Endodermal cell (in vitro differentiated cells): ENCODE data around the gene PARVB. TPM values are rescaled to one million over a fixed set of nuclear protein-coding genes. Genes with fewer than 3 reads are reported as not detected.

Experiments used
- DNase-seq: peaks from one replicate; pipeline ENCODE4 v3.0.0-alpha.2; 2017
- H3K27ac ChIP-seq: 2 replicates; pipeline ENCODE4 v1.5.1; 2013; ENCODE audit warnings: mild to moderate bottlenecking, low read depth, low read length, moderate library complexity
- H3K27me3 ChIP-seq: 2 replicates; pipeline ENCODE4 v1.6.1; 2013; ENCODE audit warnings: mild to moderate bottlenecking, low read length, moderate library complexity; ENCODE audit not compliant: insufficient read depth, control insufficient read depth, poor library complexity, severe bottlenecking
- H3K36me3 ChIP-seq: 2 replicates; pipeline ENCODE4 v1.7.0; 2013; ENCODE audit warnings: mild to moderate bottlenecking, low read length, moderate library complexity; ENCODE audit not compliant: control insufficient read depth, insufficient read depth
- H3K4me1 ChIP-seq: one replicate; pipeline ENCODE4 v1.7.0; 2013; ENCODE audit warnings: low read length; ENCODE audit not compliant: control insufficient read depth, insufficient read depth
- H3K4me3 ChIP-seq: 2 replicates; pipeline ENCODE4 v1.5.1; 2013; ENCODE audit warnings: mild to moderate bottlenecking, low read length, moderate library complexity
- H3K9ac ChIP-seq: 2 replicates; pipeline ENCODE4 v1.6.1; 2013; ENCODE audit warnings: mild to moderate bottlenecking, low read length, moderate library complexity; ENCODE audit not compliant: poor library complexity, severe bottlenecking; ENCODE audit errors: extremely low read depth
- H3K9me3 ChIP-seq: 2 replicates; pipeline ENCODE4 v1.6.1; 2013; ENCODE audit warnings: mild to moderate bottlenecking, low read length, moderate library complexity; ENCODE audit not compliant: control insufficient read depth
- H3K27ac Mint-ChIP-seq: 2 replicates; pipeline ENCODE4 v1.8.0; 2020; ENCODE audit warnings: mixed read lengths
- H3K27me3 Mint-ChIP-seq: 2 replicates; pipeline ENCODE4 v1.8.0; 2021; ENCODE audit warnings: mild to moderate bottlenecking, mixed read lengths; ENCODE audit not compliant: insufficient read depth
- H3K36me3 Mint-ChIP-seq: 2 replicates; pipeline ENCODE4 v1.8.0; 2020; ENCODE audit warnings: low read depth, mixed read lengths
- H3K4me1 Mint-ChIP-seq: 2 replicates; pipeline ENCODE4 v1.8.0; 2020; ENCODE audit warnings: mixed read lengths
- H3K4me3 Mint-ChIP-seq: 2 replicates; pipeline ENCODE4 v1.8.0; 2020; ENCODE audit warnings: mild to moderate bottlenecking, moderate library complexity, mixed read lengths
- H3K9me3 Mint-ChIP-seq: 2 replicates; pipeline ENCODE4 v1.8.0; 2020; ENCODE audit warnings: mild to moderate bottlenecking, mixed read lengths
- CTCF ChIP-seq: fragments of 200-600 bp; sonication (generic); conservative IDR thresholded peaks from 2 replicates; pipeline ENCODE4 v1.5.0; 2021; ENCODE audit warnings: antibody characterized with exemption, mild to moderate bottlenecking
- WGBS, 2 experiments: methylation state at CpG; one replicate each; pipeline versions ENCODE4 v1.1.5 to v1.1.7; 2013; ENCODE audit warnings: missing lambda C conversion rate in 2 of 2, mixed read lengths in 1 of 2; ENCODE audit not compliant: insufficient coverage in 1 of 2, insufficient read length in 1 of 2; 5-methylcytosine and 5-hydroxymethylcytosine counted together
- total RNA-seq, 2 donors: library from RNA; stranded (reverse); fragmentation: NEBNext Ultra II Directional in 1 of 2; extraction: Animal tissue kit (Norgen Biotek cat#: 25700) in 1 of 2; gene quantifications; 2 replicates in 1 of 2; 3 replicates in 1 of 2; pipeline ENCODE4 v1.2.1, GENCODE V29; 2021

Gene PARVB
- total RNA-seq, 2 donors from 2014 or later = 29.6 to 32.3 TPM

- Mint-ChIP-seq H3K4me1 (peaks cover 13% of the 10 kb centered on the region), H3K27me3 (no peaks in the 10 kb centered on the region), H3K36me3 (no peaks in the 10 kb centered on the region), H3K4me3 (no peak overlapping the region), H3K9me3 (no peaks in the 10 kb centered on the region), H3K27ac (no peak overlapping the region)
- H3K27me3 ChIP-seq = no peaks in the 10 kb centered on the region
- no peak for DNase-seq
- no peaks in the 10 kb centered on the region for H3K9me3 ChIP-seq
- no peak overlapping the region for H3K9ac ChIP-seq
- H3K36me3 ChIP-seq = no peaks in the 10 kb centered on the region
- H3K27ac ChIP-seq = no peak overlapping the region
- WGBS, 2 experiments = 93 to 94% methylated on average over 2 to 6 of the region's 6 CpGs
- no peak overlapping the region for H3K4me3 ChIP-seq
- H3K4me1 ChIP-seq = peaks cover 12% of the 10 kb centered on the region
- no peak for TF ChIP-seq CTCF
Measured at GRCh38 chr22:44179989-44180705, 156.0 kb downstream of the PARVB start.

GRCh38 chr22:44180706-44181032 is 156.6 kb downstream of the PARVB start, which contains the start of gene PARVG:
Gene PARVG (plus strand): TSS chr22:44180925. CDS start chr22:44183330, 2,405 bp downstream.
- peak; percentile 81 for DNase-seq
- no peaks in the 10 kb centered on the region for H3K36me3 ChIP-seq
- no peak within 1 kb of the TSS for H3K27ac Mint-ChIP-seq
- no peaks in the 10 kb centered on the region for H3K9me3 Mint-ChIP-seq
- peaks cover 13% of the 10 kb centered on the region for H3K4me1 Mint-ChIP-seq
- H3K9me3 ChIP-seq = no peaks in the 10 kb centered on the region
- H3K4me3 Mint-ChIP-seq = no peak within 1 kb of the TSS
- H3K4me3 ChIP-seq = no peak within 1 kb of the TSS
- H3K9ac ChIP-seq = no peak within 1 kb of the TSS
- TF ChIP-seq CTCF = no peak
- peaks cover 12% of the 10 kb centered on the region for H3K4me1 ChIP-seq
- H3K36me3 Mint-ChIP-seq = no peaks in the 10 kb centered on the region
- H3K27me3 Mint-ChIP-seq = no peaks in the 10 kb centered on the region
- 77 to 79% methylated on average over 4 to 5 of the region's 5 CpGs for WGBS, 2 experiments
- no peak within 1 kb of the TSS for H3K27ac ChIP-seq
- no peaks in the 10 kb centered on the region for H3K27me3 ChIP-seq

- H3K9me3 Mint-ChIP-seq = no peaks in the 10 kb centered on the region
- 87 to 92% methylated on average over 14 to 40 of the region's 40 CpGs for WGBS, 2 experiments
- no peaks in the 10 kb centered on the region for H3K27me3 Mint-ChIP-seq
- H3K4me1 ChIP-seq = peaks cover 12% of the 10 kb centered on the region
- H3K27ac Mint-ChIP-seq = no peak overlapping the region
- no peak overlapping the region for H3K4me3 ChIP-seq
- H3K27me3 ChIP-seq = no peaks in the 10 kb centered on the region
- H3K36me3 Mint-ChIP-seq = no peaks in the 10 kb centered on the region
- no peak for TF ChIP-seq CTCF
- H3K4me3 Mint-ChIP-seq = no peak overlapping the region
- no peak for DNase-seq
- no peaks in the 10 kb centered on the region for H3K9me3 ChIP-seq
- H3K9ac ChIP-seq = no peak overlapping the region
- H3K36me3 ChIP-seq = no peaks in the 10 kb centered on the region
- peaks cover 13% of the 10 kb centered on the region for H3K4me1 Mint-ChIP-seq
- no peak overlapping the region for H3K27ac ChIP-seq
Measured at GRCh38 chr22:44181033-44181911, 157.2 kb downstream of the PARVB start.
